HG03103 (cell line): Measurements from ENCODE around the gene C1orf116.

Experiments used
- ATAC-seq: cut with Tn5 transposase; IDR thresholded peaks from one replicate; pipeline ENCODE4 v1.9.1; 2021; ENCODE audit warnings: low read depth; ENCODE audit not compliant: unreplicated experiment

The C1orf116 gene

DNA sequence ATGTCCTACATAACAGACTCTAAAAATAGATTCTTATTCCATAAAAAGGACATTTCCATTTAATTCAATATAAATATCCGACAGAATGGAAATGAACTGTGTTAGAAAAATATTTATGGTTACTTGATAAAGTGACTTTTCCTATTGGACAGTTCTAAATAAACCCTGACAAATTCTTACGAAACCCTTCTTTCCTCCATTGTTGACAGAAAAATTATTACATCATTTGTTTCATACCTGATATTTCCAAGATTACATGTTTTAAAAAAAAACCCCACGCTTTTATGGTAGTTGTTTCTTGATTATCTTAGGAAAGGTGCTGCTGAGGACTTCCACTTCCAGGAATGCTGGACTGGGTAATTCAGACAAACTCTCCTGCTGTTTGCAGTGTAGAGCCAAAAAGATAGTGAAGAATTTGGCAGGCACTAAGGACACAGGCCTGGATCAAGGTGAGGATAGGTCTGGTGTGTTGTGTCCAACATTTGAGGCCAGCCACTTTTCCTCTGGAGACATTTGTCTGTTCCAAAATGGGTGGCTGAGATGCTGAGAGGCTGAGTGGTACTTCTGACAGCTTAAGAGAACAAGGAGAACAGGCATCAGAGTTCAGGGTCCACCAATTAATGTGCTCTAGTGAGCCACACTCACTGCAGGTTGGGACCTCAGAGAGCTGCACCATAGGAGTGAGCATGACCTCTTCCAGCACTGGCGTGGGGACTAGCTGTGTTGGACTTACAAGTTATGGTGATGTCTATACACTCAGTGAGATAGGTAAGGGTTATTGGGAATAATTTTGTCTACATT, 7.0 kb upstream of the C1orf116 start:
- no peak for ATAC-seq

DNA sequence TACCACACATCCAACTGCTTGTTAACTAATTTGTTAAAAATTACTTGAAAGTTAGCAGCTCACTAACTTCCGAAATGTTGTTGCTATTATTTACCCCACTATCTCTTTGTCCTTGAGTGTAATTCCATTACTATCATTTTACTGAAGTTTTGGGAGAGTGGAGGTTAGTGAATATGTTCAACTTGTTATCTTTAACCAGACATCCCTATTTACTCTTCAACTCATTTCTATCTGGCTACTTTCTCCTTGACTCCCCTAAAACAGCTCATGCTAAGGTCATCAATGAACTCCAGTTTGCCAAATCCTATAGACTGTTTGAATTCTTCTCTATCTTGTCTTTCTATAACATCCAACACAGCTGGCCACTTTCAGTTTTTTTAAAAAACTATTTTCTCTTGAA, 4.3 kb upstream of the C1orf116 start:
- ATAC-seq, result no peak

DNA sequence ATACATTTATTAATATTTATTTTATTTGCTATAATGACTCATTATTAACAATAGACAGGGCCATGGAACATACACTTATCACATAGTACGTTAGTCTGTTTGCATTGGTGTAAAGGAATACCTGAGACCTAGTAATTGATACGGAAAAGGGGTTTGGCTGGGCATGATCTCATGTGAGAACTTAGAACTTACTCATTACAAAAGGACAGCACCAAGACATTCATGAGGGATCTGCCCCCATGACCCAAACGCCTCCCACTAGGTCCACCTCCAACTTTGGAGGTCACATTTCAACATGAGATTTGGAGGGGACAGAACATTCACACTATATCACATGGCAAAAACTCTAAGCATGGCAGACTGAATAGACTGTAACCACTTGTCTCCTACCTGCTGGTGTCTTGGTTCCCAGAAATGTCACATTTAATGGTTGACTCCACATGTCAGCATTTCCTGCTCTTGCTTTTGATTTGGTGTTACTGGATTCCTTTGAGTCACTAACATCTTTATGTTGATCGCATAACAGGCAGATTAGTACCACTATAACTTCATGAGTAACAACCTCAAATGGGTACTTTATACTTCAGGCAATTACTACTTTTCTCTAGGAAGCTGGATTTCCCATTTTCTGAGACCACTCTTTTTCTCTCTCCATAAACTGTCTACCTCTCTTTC, 3.5 kb upstream of the C1orf116 start:
- ATAC-seq, result no peak

GRCh38 chr1:207034998-207035397, 2.4 kb upstream of the C1orf116 start:
- ATAC-seq, result no peak

DNA sequence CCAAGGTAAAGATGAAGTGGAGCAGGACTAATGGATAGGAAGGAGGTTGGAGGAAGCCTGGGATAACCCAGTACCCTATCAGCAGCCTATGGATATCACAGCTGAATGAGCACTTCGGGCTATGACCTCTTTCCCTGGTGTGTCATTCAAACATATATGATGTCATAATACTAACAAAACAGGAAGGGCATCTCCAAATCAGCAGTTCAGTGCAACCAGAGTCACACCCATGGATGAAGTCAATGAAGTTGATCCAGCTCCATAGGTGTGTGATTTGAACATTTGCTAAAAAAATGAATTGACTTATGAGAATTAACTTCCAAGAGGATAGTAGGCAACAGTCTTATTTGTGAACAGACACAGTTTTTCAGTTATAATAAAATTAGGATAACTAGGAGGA, 1.7 kb upstream of the C1orf116 start:
- ATAC-seq, result no peak

- no peak for ATAC-seq
Observed at GRCh38 chr1:207033302-207033701, 746 bp upstream of the C1orf116 start.

- ATAC-seq, result no peak
Observed at GRCh38 chr1:207031632-207032264, 808 bp downstream of the C1orf116 start.

GRCh38 chr1:207031016-207031415, 1.5 kb downstream of the C1orf116 start:
- ATAC-seq, result no peak

- no peak for ATAC-seq
Observed at GRCh38 chr1:207030522-207031009, 2.0 kb downstream of the C1orf116 start.

GRCh38 chr1:207029701-207030521, 2.6 kb downstream of the C1orf116 start:
- ATAC-seq, result no peak

DNA sequence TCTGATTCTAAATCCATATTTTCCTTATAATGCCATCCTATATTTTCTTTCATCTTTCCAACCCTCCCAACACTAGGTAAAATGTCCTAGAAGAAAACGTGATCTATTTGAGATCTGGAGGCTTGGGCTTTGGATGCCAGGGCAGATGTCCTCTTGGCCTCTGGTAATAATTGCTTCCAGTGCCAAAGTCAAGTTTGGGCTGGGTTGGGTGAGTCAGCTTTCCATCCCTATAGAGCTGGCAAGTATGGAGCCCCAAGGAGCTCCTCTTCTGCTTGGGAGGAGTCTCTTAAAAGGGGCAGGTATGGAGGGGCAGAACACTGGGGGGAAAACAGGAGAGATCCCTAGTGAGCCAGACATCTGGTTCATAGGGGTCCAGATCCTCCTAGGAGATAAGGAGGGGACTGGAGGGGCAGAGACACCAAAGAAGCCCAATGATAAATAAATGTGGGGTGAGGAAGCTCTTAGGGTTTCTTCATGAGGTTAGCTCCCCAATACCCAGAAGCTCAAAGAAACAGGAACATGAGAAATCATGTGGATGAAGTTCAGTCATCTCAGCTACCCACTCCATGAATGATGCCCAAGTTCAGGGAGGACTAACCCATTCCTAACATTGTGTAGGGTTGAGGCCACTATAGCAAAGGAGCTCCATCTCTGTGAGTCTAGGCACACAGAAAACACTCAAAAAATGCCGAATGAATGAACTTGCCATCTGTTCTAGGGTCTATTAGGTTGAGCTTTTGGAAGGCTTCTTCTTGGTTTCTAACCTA, 3.5 kb downstream of the C1orf116 start:
- no peak for ATAC-seq

DNA sequence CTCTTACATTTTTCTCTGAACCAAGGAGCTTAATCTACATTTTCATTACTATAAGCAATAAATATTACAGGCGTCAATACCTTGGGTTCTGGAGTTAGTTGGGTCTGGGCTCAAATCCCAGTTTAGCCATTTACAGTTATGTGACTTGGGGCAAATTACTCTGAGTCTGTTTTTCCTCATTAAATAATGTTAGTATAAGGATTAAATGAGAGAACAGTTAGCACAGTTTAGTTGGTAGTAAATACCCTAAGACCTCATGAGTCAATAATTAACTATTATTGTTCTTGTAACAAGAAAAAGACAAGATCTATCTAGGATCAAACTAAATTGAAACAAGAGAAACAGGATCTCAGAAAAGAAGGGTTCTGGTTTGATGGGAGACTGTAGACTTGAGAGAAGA, 4.6 kb downstream of the C1orf116 start:
- no peak for ATAC-seq

GRCh38 chr1:207027206-207027777, 5.3 kb downstream of the C1orf116 start:
- no peak for ATAC-seq

GRCh38 chr1:207026104-207026534, 6.4 kb downstream of the C1orf116 start:
- ATAC-seq, result no peak

- no peak for ATAC-seq
Observed at GRCh38 chr1:207025146-207025880, 7.2 kb downstream of the C1orf116 start.

DNA sequence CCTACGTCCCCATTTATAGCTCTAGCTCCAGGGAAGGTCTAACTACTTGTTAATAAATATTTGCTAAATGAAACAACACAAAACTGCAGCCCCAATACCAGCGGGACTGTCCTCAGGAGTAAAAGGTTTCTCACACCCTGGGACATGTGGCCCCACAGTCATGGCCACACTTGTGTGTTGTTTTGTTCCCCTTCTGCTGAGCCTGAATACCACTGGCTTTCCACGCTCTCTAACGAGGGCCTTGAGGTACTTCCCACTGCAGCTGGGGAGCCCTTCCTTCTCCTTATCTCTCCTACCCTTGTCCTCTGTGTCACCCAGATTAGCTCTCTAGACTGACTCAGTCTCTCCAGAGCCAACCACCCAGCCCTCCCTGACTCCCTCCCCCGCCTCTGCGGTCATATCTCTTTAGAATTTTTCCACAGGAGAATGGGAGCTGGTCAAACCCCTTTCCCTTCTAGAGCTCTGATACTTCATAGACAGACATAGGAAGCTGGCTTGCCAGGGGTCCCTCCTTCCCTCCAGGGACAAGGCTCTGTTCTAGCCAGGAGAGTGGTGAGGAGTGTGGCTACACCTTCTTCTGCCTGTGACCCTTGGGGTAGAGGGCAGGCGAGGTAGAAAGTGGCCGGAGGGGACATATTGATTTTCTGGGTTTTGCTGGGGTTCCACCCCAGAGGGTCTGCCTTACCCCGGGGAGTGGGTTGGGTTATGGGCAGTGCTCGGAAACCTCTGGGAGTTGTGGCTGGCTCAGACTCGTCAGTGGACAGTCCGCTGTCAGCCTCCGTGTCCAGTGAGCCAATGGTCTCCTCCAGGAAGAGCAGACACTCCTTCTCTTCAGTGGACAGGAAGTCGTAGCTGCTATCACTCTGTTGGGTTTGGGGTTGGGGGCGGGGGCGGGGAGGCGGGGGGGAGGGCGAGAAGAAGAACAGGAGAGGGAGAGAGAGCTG, 8.1 kb downstream of the C1orf116 start:
- no peak for ATAC-seq

DNA sequence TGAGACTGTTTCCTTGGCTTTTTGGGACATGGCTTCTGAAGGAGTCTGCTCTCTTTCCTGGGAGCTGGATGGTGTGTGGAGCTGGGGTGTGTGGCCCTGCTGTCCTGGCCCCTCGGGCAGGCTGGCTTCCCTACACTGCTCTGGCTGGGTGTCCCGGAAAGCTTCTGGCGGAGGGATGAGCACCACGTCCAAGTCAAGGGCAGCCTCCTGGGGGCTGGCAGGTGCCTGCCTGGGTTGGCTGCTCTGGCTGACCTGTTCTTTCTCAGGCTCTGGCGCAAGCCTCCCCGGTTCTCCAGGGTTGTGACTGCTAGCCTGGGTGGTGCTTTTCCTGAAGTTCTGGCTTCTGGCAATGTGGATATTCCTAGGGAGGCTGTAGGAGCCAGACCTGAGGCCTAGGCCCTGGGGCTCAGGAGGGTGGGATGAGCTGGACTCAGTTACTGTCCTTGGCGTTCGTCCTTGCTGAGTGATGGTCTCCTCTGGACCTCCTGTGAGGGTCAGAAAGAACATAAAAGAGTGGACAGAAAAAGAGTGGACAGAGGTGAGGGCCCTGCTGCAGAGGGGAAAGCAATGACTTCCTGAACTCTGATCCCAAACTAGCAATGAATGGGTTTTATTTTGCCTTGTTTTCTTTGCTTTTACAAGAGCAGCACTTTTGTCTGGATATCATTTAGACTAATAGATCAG, 9.4 kb downstream of the C1orf116 start:
- no peak for ATAC-seq
